ENCODE measurements around the gene PROX2. TPM values are rescaled to one million over a fixed set of nuclear protein-coding genes. Genes with fewer than 3 reads are reported as not detected.

Gene PROX2
- total RNA-seq, 1 donor from 2014 or later, result not detected

DNA sequence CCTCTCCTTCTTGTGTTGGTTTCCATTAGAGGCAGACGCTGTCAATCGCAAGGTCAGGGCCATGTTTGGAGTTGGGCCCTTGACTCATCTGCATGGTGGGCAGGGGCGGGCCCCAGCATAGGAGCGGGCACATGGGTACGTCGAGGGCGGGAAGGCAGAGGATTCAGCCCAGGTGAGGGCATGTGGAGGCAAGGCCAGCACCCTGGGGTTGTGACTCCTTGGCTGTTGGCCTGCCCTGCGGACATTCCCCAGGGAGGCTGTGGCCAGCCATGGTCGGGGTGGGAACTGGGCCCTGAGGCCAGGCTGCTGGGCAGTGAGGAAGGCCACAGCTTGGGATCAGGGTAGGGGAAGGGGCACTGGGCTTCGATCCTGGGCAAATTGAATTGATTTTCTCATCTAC is 36.9 kb upstream of the PROX2 start:
- Mint-ChIP-seq H3K36me3 (ENCODE audit: unreplicated experiment) (no peaks in the 10 kb centered on the region), H3K9me3 (ENCODE audit: unreplicated experiment) (no peaks in the 10 kb centered on the region), H3K27me3 (ENCODE audit: unreplicated experiment) (no peaks in the 10 kb centered on the region), H3K4me3 (ENCODE audit: unreplicated experiment) (no peak overlapping the region), H3K4me1 (ENCODE audit: unreplicated experiment) (peaks cover 13% of the 10 kb centered on the region), H3K27ac (ENCODE audit: unreplicated experiment) (no peak overlapping the region)
- DNase-seq (ENCODE audit: extremely low spot score, unreplicated experiment), result no peak
- TF ChIP-seq, protein P1, sequence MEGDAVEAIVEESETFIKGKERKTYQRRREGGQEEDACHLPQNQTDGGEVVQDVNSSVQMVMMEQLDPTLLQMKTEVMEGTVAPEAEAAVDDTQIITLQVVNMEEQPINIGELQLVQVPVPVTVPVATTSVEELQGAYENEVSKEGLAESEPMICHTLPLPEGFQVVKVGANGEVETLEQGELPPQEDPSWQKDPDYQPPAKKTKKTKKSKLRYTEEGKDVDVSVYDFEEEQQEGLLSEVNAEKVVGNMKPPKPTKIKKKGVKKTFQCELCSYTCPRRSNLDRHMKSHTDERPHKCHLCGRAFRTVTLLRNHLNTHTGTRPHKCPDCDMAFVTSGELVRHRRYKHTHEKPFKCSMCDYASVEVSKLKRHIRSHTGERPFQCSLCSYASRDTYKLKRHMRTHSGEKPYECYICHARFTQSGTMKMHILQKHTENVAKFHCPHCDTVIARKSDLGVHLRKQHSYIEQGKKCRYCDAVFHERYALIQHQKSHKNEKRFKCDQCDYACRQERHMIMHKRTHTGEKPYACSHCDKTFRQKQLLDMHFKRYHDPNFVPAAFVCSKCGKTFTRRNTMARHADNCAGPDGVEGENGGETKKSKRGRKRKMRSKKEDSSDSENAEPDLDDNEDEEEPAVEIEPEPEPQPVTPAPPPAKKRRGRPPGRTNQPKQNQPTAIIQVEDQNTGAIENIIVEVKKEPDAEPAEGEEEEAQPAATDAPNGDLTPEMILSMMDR (IDR thresholded peaks at IDR 0.05), result no peak

GRCh38 chr14:74912111-74912510 is 36.2 kb upstream of the PROX2 start:
- TF ChIP-seq, protein P1 (IDR thresholded peaks at IDR 0.05), result no peak
- H3K9me3 Mint-ChIP-seq (ENCODE audit: unreplicated experiment), result no peaks in the 10 kb centered on the region
- H3K4me3 Mint-ChIP-seq (ENCODE audit: unreplicated experiment), result no peak overlapping the region
- no peak for DNase-seq (ENCODE audit: extremely low spot score, unreplicated experiment)
- no peaks in the 10 kb centered on the region for H3K36me3 Mint-ChIP-seq (ENCODE audit: unreplicated experiment)
- peaks cover 13% of the 10 kb centered on the region for H3K4me1 Mint-ChIP-seq (ENCODE audit: unreplicated experiment)
- no peak overlapping the region for H3K27ac Mint-ChIP-seq (ENCODE audit: unreplicated experiment)
- H3K27me3 Mint-ChIP-seq (ENCODE audit: unreplicated experiment), result no peaks in the 10 kb centered on the region

GRCh38 chr14:74911704-74912103 is 35.8 kb upstream of the PROX2 start:
- H3K9me3 Mint-ChIP-seq (ENCODE audit: unreplicated experiment), result no peaks in the 10 kb centered on the region
- H3K36me3 Mint-ChIP-seq (ENCODE audit: unreplicated experiment), result no peaks in the 10 kb centered on the region
- H3K4me1 Mint-ChIP-seq (ENCODE audit: unreplicated experiment), result peaks cover 11% of the 10 kb centered on the region
- no peak for DNase-seq (ENCODE audit: extremely low spot score, unreplicated experiment)
- no peak overlapping the region for H3K27ac Mint-ChIP-seq (ENCODE audit: unreplicated experiment)
- H3K27me3 Mint-ChIP-seq (ENCODE audit: unreplicated experiment), result no peaks in the 10 kb centered on the region
- TF ChIP-seq, protein P1 (IDR thresholded peaks at IDR 0.05), result no peak
- no peak overlapping the region for H3K4me3 Mint-ChIP-seq (ENCODE audit: unreplicated experiment)

GRCh38 chr14:74911221-74911620 is 35.3 kb upstream of the PROX2 start:
- no peaks in the 10 kb centered on the region for H3K27me3 Mint-ChIP-seq (ENCODE audit: unreplicated experiment)
- no peak overlapping the region for H3K4me3 Mint-ChIP-seq (ENCODE audit: unreplicated experiment)
- no peak overlapping the region for H3K27ac Mint-ChIP-seq (ENCODE audit: unreplicated experiment)
- H3K4me1 Mint-ChIP-seq (ENCODE audit: unreplicated experiment), result peaks cover 7% of the 10 kb centered on the region
- TF ChIP-seq, protein P1 (IDR thresholded peaks at IDR 0.05), result no peak
- DNase-seq (ENCODE audit: extremely low spot score, unreplicated experiment), result no peak
- H3K9me3 Mint-ChIP-seq (ENCODE audit: unreplicated experiment), result no peaks in the 10 kb centered on the region
- H3K36me3 Mint-ChIP-seq (ENCODE audit: unreplicated experiment), result no peaks in the 10 kb centered on the region

GRCh38 chr14:74910556-74910955 is 34.6 kb upstream of the PROX2 start:
- no peak overlapping the region for H3K27ac Mint-ChIP-seq (ENCODE audit: unreplicated experiment)
- H3K27me3 Mint-ChIP-seq (ENCODE audit: unreplicated experiment), result no peaks in the 10 kb centered on the region
- no peaks in the 10 kb centered on the region for H3K9me3 Mint-ChIP-seq (ENCODE audit: unreplicated experiment)
- TF ChIP-seq, protein P1 (IDR thresholded peaks at IDR 0.05), result no peak
- DNase-seq (ENCODE audit: extremely low spot score, unreplicated experiment), result no peak
- no peaks in the 10 kb centered on the region for H3K36me3 Mint-ChIP-seq (ENCODE audit: unreplicated experiment)
- peaks cover 10% of the 10 kb centered on the region for H3K4me1 Mint-ChIP-seq (ENCODE audit: unreplicated experiment)
- H3K4me3 Mint-ChIP-seq (ENCODE audit: unreplicated experiment), result no peak overlapping the region
